T-cell (primary cell): ENCODE data around the gene MFSD8. TPM values are rescaled to one million over a fixed set of nuclear protein-coding genes. Genes with fewer than 3 reads are reported as not detected.
A peak's percentile ranks its signal among the peaks of the same experiment; 100 is the strongest.
"Not testable (repeated sequence)": the region's sequence is repeated elsewhere in the genome, so short reads cannot be mapped to it uniquely, and the experiment has no call there.

Experiments
- ATAC-seq, 4 experiments: fragments of 200-7000 bp in 3 of 4; fragments of 150-1000 bp in 1 of 4; cut with Tn5 transposase; replicated peaks in 1 of 4; 1 replicate in 3 of 4; 2 replicates in 1 of 4; pipeline ENCODE4 v1.10.0; 2021; ENCODE audit warnings: moderate library complexity in 3 of 4, mild to moderate bottlenecking in 2 of 4, moderate number of reproducible peaks in 1 of 4
- CTCF ChIA-PET, 2 donors: fragments of 300-600 bp; sonication (Branson Sonifier 250); formaldehyde crosslinking; loops; one replicate each; lab custom pipeline; 2022; ENCODE audit warnings: antibody characterized with exemption in 2 of 2; lab: Charles Lee
- POLR2A ChIA-PET, 2 donors: fragments of 300-600 bp; sonication (Branson Sonifier 250); formaldehyde crosslinking; loops; one replicate each; lab custom pipeline; 2022; ENCODE audit warnings: antibody characterized with exemption in 2 of 2; lab: Charles Lee
- DNase-seq, 35 experiments: peaks; one replicate each; pipeline versions ENCODE4 v3.0.0 to v3.0.0-alpha.2; 2013 to 2023
- H3K27ac ChIP-seq: one replicate; pipeline ENCODE4 v1.5.1; 2013; ENCODE audit warnings: low read length
- H3K27me3 ChIP-seq, 2 experiments: replicated peaks in 1 of 2; 1 replicate in 1 of 2; 2 replicates in 1 of 2; pipeline versions ENCODE4 v1.6.1 to v1.7.0; 2013; ENCODE audit warnings: low read length in 1 of 2, mixed read lengths in 1 of 2; ENCODE audit not compliant: control insufficient read depth in 2 of 2, insufficient read depth in 2 of 2; ENCODE audit errors: extremely low read depth in 1 of 2
- H3K36me3 ChIP-seq, 2 donors: 1 replicate in 1 of 2; 2 replicates in 1 of 2; pipeline versions ENCODE4 v1.6.1 to v1.7.0; 2013; ENCODE audit warnings: low read length in 1 of 2; ENCODE audit not compliant: control insufficient read depth in 2 of 2, insufficient read depth in 1 of 2; ENCODE audit errors: extremely low read depth in 1 of 2
- H3K4me1 ChIP-seq, 2 experiments: 1 replicate in 1 of 2; 2 replicates in 1 of 2; pipeline versions ENCODE4 v1.6.1 to v1.7.0; 2013; ENCODE audit warnings: low read length in 2 of 2, mixed read lengths in 1 of 2; ENCODE audit not compliant: insufficient read depth in 2 of 2, control insufficient read depth in 1 of 2; ENCODE audit errors: extremely low read depth in 1 of 2
- H3K4me3 ChIP-seq, 2 donors: 1 replicate in 1 of 2; 2 replicates in 1 of 2; pipeline versions ENCODE4 v1.5.1 to v1.7.0; 2013; ENCODE audit warnings: mild to moderate bottlenecking in 2 of 2, low read length in 1 of 2, moderate library complexity in 1 of 2; ENCODE audit not compliant: control insufficient read depth in 1 of 2; ENCODE audit errors: extremely low read depth in 1 of 2
- H3K9me3 ChIP-seq: 2 replicates; pipeline ENCODE4 v1.7.0; 2013
- H3K27ac Mint-ChIP-seq, 2 donors: one replicate each; pipeline ENCODE4 v1.8.0; 2020 to 2021; ENCODE audit warnings: mild to moderate bottlenecking in 2 of 2, mixed read lengths in 2 of 2
- H3K27me3 Mint-ChIP-seq, 2 donors: one replicate each; pipeline ENCODE4 v1.8.0; 2021 to 2022; ENCODE audit warnings: mixed read lengths in 2 of 2
- H3K36me3 Mint-ChIP-seq: one replicate; pipeline ENCODE4 v1.8.0; 2021; ENCODE audit warnings: mixed read lengths
- H3K4me1 Mint-ChIP-seq, 3 donors: one replicate each; pipeline ENCODE4 v1.8.0; 2020 to 2022; ENCODE audit warnings: mixed read lengths in 3 of 3, mild to moderate bottlenecking in 1 of 3
- H3K4me3 Mint-ChIP-seq, 3 donors: one replicate each; pipeline ENCODE4 v1.8.0; 2020 to 2022; ENCODE audit warnings: mild to moderate bottlenecking in 3 of 3, mixed read lengths in 3 of 3, moderate library complexity in 3 of 3
- H3K9me3 Mint-ChIP-seq, 3 donors: one replicate each; pipeline ENCODE4 v1.8.0; 2020 to 2022; ENCODE audit warnings: mixed read lengths in 3 of 3
- WGBS: methylation state at CpG from one replicate; pipeline ENCODE4 v1.1.5; 2013; ENCODE audit warnings: missing lambda C conversion rate; ENCODE audit not compliant: insufficient coverage; 5-methylcytosine and 5-hydroxymethylcytosine counted together
- total RNA-seq, 35 experiments: library from RNA in 6 of 35; stranded (reverse) in 6 of 35; fragments of 120-200 nt in 1 of 35; gene quantifications; one replicate each; pipeline versions ENCODE4 v1.2.1 to v1.2.4 and lab custom pipeline; 2013 to 2026

MFSD8 gene
- total RNA-seq, 5 donors from 2014 or later (not counting 1 experiment from before 2014, with no cell fraction given) = 27.0 to 39.7 (median 37.1) TPM

GRCh38 chr4:127975121-127975770 lies 10.3 kb upstream of the MFSD8 start:
- CTCF ChIA-PET = no interaction called here
- DNase-seq (no peak), ATAC-seq (no peak)
- Histone ChIP-seq H3K4me1 (no peaks in the 10 kb centered on the region), H3K27me3 (no peaks in the 10 kb centered on the region), H3K27ac (no peak overlapping the region), H3K4me3 (no peak overlapping the region), H3K9me3 (no peaks in the 10 kb centered on the region), H3K36me3 (peaks cover 0 to 11% of the 10 kb centered on the region in 2 donors)
- Mint-ChIP-seq H3K4me3 (no peak overlapping the region), H3K27ac (no peak overlapping the region), H3K4me1 (peaks cover 12 to 17% (median 13%) of the 10 kb centered on the region in 3 donors), H3K27me3 (no peaks in the 10 kb centered on the region), H3K9me3 (no peaks in the 10 kb centered on the region), H3K36me3 (peaks cover 15% of the 10 kb centered on the region)
- POLR2A ChIA-PET = no interaction called here
- no CpG with 5 or more reads among the region's 2 CpGs for WGBS

- H3K27me3 Mint-ChIP-seq, H3K9me3 Mint-ChIP-seq, CTCF ChIA-PET, ATAC-seq, POLR2A ChIA-PET, H3K27me3 ChIP-seq, H3K9me3 ChIP-seq, DNase-seq, H3K4me3 ChIP-seq, H3K27ac ChIP-seq, H3K4me3 Mint-ChIP-seq, H3K4me1 ChIP-seq, H3K27ac Mint-ChIP-seq: not testable (repeated sequence)
- Mint-ChIP-seq H3K36me3 (peaks cover 15% of the 10 kb centered on the region), H3K4me1 (peaks cover 33 to 37% (median 36%) of the 10 kb centered on the region in 3 donors)
- peaks cover 0 to 11% of the 10 kb centered on the region in 2 donors for H3K36me3 ChIP-seq
- no CpG with 5 or more reads among the region's 4 CpGs for WGBS
These were observed 6.0 kb upstream of the MFSD8 start for GRCh38 chr4:127970925-127971324.

- Mint-ChIP-seq H3K4me1 (peaks cover 36 to 41% (median 37%) of the 10 kb centered on the region in 3 donors), H3K27ac (no peak overlapping the region), H3K9me3 (no peaks in the 10 kb centered on the region), H3K27me3 (no peaks in the 10 kb centered on the region), H3K36me3 (peaks cover 4% of the 10 kb centered on the region), H3K4me3 (no peak overlapping the region)
- CTCF ChIA-PET = no interaction called here
- WGBS = 80% methylated on average over 1 of the region's 2 CpGs
- DNase-seq (no peak), ATAC-seq (no peak)
- POLR2A ChIA-PET = interaction anchor here in 1 of 2 donors (0.6 kb wide), 1 partner anchor 9 kb away, joined by 3 read pairs; no protein-coding TSS in a partner anchor
- no peaks in the 10 kb centered on the region for H3K9me3 ChIP-seq
- H3K4me3 ChIP-seq = no peak overlapping the region
- peaks cover 0 to 3% of the 10 kb centered on the region in 2 donors for H3K36me3 ChIP-seq
- H3K4me1 ChIP-seq = peaks cover 6 to 15% of the 10 kb centered on the region in 2 experiments
- no peaks in the 10 kb centered on the region for H3K27me3 ChIP-seq
- no peak overlapping the region for H3K27ac ChIP-seq
These were observed 3.6 kb upstream of the MFSD8 start for GRCh38 chr4:127968586-127968985.

- DNase-seq (no peak), ATAC-seq (no peak)
- Histone ChIP-seq H3K36me3 (peaks cover 0 to 6% of the 10 kb centered on the region in 2 donors), H3K27me3 (no peaks in the 10 kb centered on the region), H3K27ac (no peak overlapping the region), H3K4me3 (no peak overlapping the region), H3K4me1 (peaks cover 6 to 20% of the 10 kb centered on the region in 2 experiments), H3K9me3 (no peaks in the 10 kb centered on the region)
- Mint-ChIP-seq H3K9me3 (no peaks in the 10 kb centered on the region), H3K36me3 (peaks cover 6% of the 10 kb centered on the region), H3K4me1 (peaks cover 45 to 54% (median 46%) of the 10 kb centered on the region in 3 donors), H3K27ac (no peak overlapping the region), H3K27me3 (no peaks in the 10 kb centered on the region), H3K4me3 (peak overlapping the region in 2 of 3 donors; percentile 15 to 41)
- no CpG with 5 or more reads among the region's 1 CpG for WGBS
- ChIA-PET POLR2A (interaction anchor here (0.6 to 0.7 kb wide), 4 partner anchors 48 to 1076 kb away, joined by 3 to 5 read pairs (median 4); no protein-coding TSS in a partner anchor), CTCF (interaction anchor here (0.6 kb wide), 2 partner anchors 14 to 77 kb away, joined by 3 to 5 read pairs; no protein-coding TSS in a partner anchor)
These were observed 2.3 kb upstream of the MFSD8 start for GRCh38 chr4:127967141-127967775.

- DNase-seq (peak; percentile 42 to 87 (median 76)), ATAC-seq (peak; percentile 34 to 55 (median 40))
- Mint-ChIP-seq H3K27me3 (no peaks in the 10 kb centered on the region), H3K4me1 (peaks cover 49 to 53% (median 52%) of the 10 kb centered on the region in 3 donors), H3K4me3 (peak overlapping the region; percentile 95 to 97 (median 96)), H3K27ac (peak overlapping the region; percentile 95 to 98), H3K9me3 (no peaks in the 10 kb centered on the region), H3K36me3 (peaks cover 6% of the 10 kb centered on the region)
- peaks cover 6 to 20% of the 10 kb centered on the region in 2 experiments for H3K4me1 ChIP-seq
- H3K27me3 ChIP-seq = no peaks in the 10 kb centered on the region
- no peaks in the 10 kb centered on the region for H3K9me3 ChIP-seq
- 0% methylated on average over 13 of the region's 15 CpGs for WGBS
- ChIA-PET CTCF (interaction anchor here in 1 of 2 donors (0.6 to 1.4 kb wide), 5 partner anchors 8 to 88 kb away, joined by 3 to 4 read pairs (median 4); partner anchors contain the start of gene PLK4), POLR2A (interaction anchor here (0.6 to 2.3 kb wide), 8 partner anchors 12 to 1127 kb away, joined by 3 to 9 read pairs (median 4); partner anchors contain the start of genes LARP1B (in 1 of the 2), PLK4 (in 1 of the 2) and SCLT1 (in 1 of the 2))
- peak overlapping the region; percentile 88 to 100 for H3K4me3 ChIP-seq
- peak overlapping the region; percentile 85 for H3K27ac ChIP-seq
- H3K36me3 ChIP-seq = peaks cover 0 to 6% of the 10 kb centered on the region in 2 donors
These were observed 816 bp upstream of the MFSD8 start for GRCh38 chr4:127965803-127966175.

- ChIA-PET CTCF (interaction anchor here in 1 of 2 donors (1.3 kb wide), 1 partner anchor 83 kb away, joined by 4 read pairs; the partner anchor contains the start of gene PLK4), POLR2A (interaction anchor here (1.1 to 2.3 kb wide), 2 partner anchors 96 to 1128 kb away, joined by 5 to 9 read pairs; partner anchors contain the start of genes LARP1B (in 1 of the 2) and SCLT1 (in 1 of the 2))
- not testable (repeated sequence) for H3K9me3 ChIP-seq, H3K9me3 Mint-ChIP-seq, H3K36me3 Mint-ChIP-seq, H3K27me3 Mint-ChIP-seq, H3K36me3 ChIP-seq, H3K27me3 ChIP-seq
- peak; percentile 10 to 25 (median 16) for ATAC-seq
- H3K27ac ChIP-seq = peak overlapping the region; percentile 85
- H3K4me3 ChIP-seq = peak overlapping the region; percentile 88 to 100
- Mint-ChIP-seq H3K27ac (peak overlapping the region; percentile 95 to 98), H3K4me1 (peaks cover 52 to 55% (median 52%) of the 10 kb centered on the region in 3 donors), H3K4me3 (peak overlapping the region; percentile 95 to 97 (median 96))
- H3K4me1 ChIP-seq = peaks cover 6 to 20% of the 10 kb centered on the region in 2 experiments
- peak in 4 of 35 experiments; percentile 0 to 13 (median 6) for DNase-seq
- WGBS = 0% methylated on average over 40 of the region's 41 CpGs
These were observed 429 bp downstream of the MFSD8 start for GRCh38 chr4:127964426-127965061.
